ENCODE data around the gene AWAT1. TPM values are rescaled to one million over a fixed set of nuclear protein-coding genes. Genes with fewer than 3 reads are reported as not detected.

The AWAT1 gene
- total RNA-seq, 1 experiment from 2014 or later: not detected

GRCh38 chrX:70190225-70190624, 44.2 kb upstream of the AWAT1 start:
- H3K4me3 Mint-ChIP-seq: no peak overlapping the region

More at GRCh38 chrX:70190225-70190624, 44.2 kb upstream of the AWAT1 start:
- TF ChIP-seq, protein P1, sequence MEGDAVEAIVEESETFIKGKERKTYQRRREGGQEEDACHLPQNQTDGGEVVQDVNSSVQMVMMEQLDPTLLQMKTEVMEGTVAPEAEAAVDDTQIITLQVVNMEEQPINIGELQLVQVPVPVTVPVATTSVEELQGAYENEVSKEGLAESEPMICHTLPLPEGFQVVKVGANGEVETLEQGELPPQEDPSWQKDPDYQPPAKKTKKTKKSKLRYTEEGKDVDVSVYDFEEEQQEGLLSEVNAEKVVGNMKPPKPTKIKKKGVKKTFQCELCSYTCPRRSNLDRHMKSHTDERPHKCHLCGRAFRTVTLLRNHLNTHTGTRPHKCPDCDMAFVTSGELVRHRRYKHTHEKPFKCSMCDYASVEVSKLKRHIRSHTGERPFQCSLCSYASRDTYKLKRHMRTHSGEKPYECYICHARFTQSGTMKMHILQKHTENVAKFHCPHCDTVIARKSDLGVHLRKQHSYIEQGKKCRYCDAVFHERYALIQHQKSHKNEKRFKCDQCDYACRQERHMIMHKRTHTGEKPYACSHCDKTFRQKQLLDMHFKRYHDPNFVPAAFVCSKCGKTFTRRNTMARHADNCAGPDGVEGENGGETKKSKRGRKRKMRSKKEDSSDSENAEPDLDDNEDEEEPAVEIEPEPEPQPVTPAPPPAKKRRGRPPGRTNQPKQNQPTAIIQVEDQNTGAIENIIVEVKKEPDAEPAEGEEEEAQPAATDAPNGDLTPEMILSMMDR (conservative IDR thresholded peaks at IDR 0.05): no peak
- Histone ChIP-seq H2BK20ac (ENCODE audit: low read depth, low read length, poor library complexity, severe bottlenecking) (no peak overlapping the region), H3T11ph (ENCODE audit: low read length) (no peak overlapping the region), H2BK120ac (ENCODE audit: low read depth, low read length, poor library complexity, severe bottlenecking) (no peak overlapping the region), H2AK5ac (ENCODE audit: insufficient read length, low read length) (no peak overlapping the region), H3K9ac (ENCODE audit: extremely low read depth, insufficient read length, low read length) (no peak overlapping the region), H3K79me2 (ENCODE audit: insufficient read depth, low read length) (no peaks in the 10 kb centered on the region), H2AFZ (ENCODE audit: low read length) (no peak overlapping the region), H2BK15ac (ENCODE audit: low read depth, low read length) (no peak overlapping the region), H3K23ac (ENCODE audit: insufficient read length, low read depth, low read length) (no peak overlapping the region), H2BK12ac (ENCODE audit: insufficient read length, low read depth, low read length) (no peak overlapping the region), H3K4me1 (ENCODE audit: insufficient read depth, low read length) (no peaks in the 10 kb centered on the region), H4K20me1 (ENCODE audit: control insufficient read depth, insufficient read depth, insufficient read length) (no peaks in the 10 kb centered on the region), H3K79me1 (ENCODE audit: insufficient read depth, low read depth, low read length, poor library complexity, severe bottlenecking) (no peaks in the 10 kb centered on the region), H3K27me3 (ENCODE audit: insufficient read depth, low read length) (no peaks in the 10 kb centered on the region), H3K27ac (ENCODE audit: insufficient read length, low read depth, low read length) (no peak overlapping the region), H3K56ac (ENCODE audit: insufficient read length, low read depth, low read length) (no peak overlapping the region), H4K5ac (ENCODE audit: insufficient read length, low read depth, low read length) (no peak overlapping the region), H3K9me3 (ENCODE audit: control insufficient read depth, low read depth, low read length) (peaks cover 14% of the 10 kb centered on the region), H2BK5ac (ENCODE audit: insufficient read length, low read length) (no peak overlapping the region), H3K4ac (ENCODE audit: low read depth, low read length) (no peak overlapping the region), H4K8ac (replicated peaks; ENCODE audit: insufficient read length, low read depth, low read length) (no peak overlapping the region), H3K4me2 (ENCODE audit: insufficient read depth, insufficient read length, low read length) (no peak overlapping the region), H3K23me2 (ENCODE audit: insufficient read length, low read depth, low read length, poor library complexity, severe bottlenecking) (no peaks in the 10 kb centered on the region), H3K14ac (ENCODE audit: insufficient read depth, low read length) (no peak overlapping the region), H3K18ac (ENCODE audit: insufficient read length, low read depth, low read length) (no peak overlapping the region), H4K91ac (ENCODE audit: insufficient read length, low read depth, low read length) (no peak overlapping the region)
- Mint-ChIP-seq H3K9me3 (peaks cover 64 to 65% of the 10 kb centered on the region in 2 experiments), H3K27me3 (ENCODE audit: low read depth) (no peaks in the 10 kb centered on the region; the same call in 1 of the 2 replicates), H3K36me3 (ENCODE audit: insufficient read depth in 1 of 3, low read depth in 3 of 3) (peaks cover 0 to 2% (median 0%) of the 10 kb centered on the region in 3 experiments; a peak in 2 of 7 replicates), H3K4me1 (no peaks in the 10 kb centered on the region), H3K27ac (no peak overlapping the region)
- no peak for DNase-seq
